A204.1 (cell line): ENCODE measurements around the gene NRF1.

Experiments used
- FAIRE-seq: peaks from 2 replicates; lab custom pipeline; 2012; peaks lifted over from hg19 to GRCh38; lab: Jason Lieb, UNC

The NRF1 gene

DNA sequence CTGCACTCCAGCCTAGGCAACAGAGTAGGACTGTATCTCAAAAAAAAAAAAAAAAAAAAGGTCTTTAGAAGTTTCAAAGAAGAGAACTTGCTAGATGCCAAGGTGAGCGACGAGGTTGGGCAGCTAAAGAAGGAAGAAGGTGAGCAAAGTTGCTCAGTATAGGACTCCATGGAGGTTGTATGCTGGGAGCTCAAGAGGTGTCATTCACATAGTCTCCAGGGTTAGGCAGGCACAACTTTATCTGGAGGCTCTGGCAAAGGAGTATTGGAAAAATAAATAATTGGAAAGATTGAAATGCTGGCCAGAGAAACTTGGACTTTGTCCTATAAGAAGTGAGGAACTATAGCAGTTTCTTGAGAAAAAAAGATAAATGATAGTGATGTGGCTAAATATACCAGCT, 74.5 kb downstream of the NRF1 start:
- FAIRE-seq = no peak

DNA sequence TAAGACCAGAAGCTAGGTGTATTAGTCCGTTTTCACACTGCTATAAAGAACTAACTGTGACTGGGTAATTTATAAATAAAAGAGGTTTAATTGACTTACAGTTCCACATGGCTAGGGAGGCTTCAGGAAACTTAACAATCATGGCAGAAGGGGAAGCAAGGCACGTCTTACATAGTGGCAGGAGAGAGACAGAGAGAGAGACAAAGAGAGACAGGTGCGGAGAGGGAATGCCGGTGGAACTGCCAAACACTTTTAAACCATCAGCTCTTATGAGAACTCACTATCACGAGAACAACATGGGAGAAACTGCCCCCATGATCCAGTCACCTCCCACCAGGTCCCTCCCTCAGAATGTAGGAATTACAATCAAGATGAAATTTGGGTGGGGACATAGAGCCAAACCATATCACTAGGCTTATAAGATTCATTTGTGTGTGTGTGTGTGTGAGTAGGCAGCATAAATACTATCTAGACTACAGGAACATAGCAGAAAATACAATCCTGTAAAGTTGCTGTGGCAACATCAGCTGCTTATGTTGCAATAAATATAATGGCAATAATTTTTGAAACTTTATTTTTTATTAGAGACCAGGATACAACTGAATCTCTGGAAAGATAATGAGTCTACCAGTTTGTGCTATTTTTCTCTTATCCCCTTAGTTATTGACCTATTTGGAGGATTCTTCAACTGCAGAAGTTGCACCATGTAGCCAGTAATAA, 77.1 kb downstream of the NRF1 start:
- FAIRE-seq = no peak

DNA sequence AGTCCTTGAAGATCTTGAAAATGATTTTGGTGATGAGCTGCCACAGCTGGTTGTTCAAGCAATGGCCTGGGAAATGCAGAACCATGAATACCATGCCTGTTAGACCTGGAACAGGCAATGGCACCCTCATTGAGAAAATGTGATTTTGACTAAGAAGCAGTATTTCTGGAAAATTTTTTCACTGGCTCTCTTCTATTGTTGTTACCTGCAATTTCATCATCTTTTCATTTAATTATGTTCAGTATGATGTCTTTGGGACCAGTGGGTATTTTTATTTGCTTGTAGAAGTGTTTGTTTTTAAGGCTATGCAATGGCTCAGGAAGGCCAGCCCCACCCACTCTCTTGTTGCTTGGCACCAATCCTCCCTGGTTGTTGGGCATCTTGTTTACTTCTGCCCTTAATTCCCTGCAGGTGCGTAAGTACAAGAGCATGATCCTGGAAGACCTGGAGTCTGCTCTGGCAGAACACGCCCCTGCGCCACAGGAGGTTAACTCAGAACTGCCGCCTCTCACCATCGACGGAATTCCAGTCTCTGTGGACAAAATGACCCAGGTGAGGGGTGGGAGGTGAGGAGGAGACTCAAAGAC, 78.6 kb downstream of the NRF1 start:
- no peak for FAIRE-seq

DNA sequence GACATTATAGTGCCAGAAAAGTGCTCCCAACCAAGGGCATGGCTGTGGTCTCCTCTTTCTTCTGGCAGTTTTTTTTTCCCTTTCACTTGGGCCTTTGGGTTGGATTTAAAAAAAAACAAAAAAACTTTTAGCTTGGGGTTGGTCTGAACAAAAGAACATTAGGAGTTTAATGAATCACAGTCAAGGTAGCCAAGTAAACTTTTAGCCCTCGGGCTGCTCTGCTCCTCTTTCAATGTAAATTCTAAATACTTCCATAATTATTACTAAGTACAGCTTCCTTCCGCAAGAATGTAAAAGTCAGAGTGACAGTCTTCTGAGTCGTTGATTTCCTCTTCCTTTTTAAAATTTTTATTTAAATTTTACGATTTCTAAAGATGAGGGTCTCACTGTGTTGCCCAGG, 79.2 kb downstream of the NRF1 start:
- FAIRE-seq = no peak

DNA sequence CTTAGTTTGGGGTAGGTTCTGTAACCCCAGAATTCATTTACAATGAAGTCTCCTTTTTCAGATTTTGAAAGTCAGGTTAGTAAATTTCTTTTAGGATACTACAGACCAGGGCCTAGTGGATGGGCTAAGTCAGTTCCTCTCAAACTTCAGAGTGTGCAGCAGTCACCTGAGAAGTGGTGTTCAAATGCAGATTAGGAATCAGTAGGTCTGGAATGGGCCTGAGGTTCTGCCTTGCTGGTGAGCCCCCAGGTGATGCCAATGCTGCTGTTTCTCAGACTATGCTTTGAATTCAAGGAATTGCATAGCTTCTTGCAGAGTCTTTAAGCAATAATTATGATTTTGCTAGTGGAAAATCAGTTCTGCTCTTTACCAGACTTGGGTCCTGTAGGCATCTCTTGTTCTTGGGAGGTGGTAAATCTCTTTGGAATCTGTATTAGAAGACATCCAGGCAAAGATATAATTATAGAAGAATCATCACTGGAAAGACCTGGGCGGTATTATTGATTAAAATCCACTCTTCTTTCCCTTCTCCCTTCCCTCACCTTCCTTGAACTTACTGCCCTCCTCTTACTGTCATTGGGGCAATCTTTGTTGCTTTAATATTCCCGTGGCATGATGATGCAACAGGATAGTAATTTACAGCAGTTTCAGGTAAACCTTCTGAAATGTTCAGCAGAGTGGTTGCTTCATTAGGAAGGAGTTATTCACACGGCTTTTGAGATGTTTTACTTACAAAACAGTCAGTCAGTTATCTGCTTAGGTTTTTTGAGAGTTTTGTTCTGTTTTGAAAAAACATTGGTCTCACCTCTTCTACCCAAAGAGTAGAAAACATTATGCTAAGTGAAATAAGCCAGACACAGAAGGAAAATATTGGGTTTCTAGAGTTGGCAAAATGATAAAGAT, 87.2 kb downstream of the NRF1 start:
- no peak for FAIRE-seq

DNA sequence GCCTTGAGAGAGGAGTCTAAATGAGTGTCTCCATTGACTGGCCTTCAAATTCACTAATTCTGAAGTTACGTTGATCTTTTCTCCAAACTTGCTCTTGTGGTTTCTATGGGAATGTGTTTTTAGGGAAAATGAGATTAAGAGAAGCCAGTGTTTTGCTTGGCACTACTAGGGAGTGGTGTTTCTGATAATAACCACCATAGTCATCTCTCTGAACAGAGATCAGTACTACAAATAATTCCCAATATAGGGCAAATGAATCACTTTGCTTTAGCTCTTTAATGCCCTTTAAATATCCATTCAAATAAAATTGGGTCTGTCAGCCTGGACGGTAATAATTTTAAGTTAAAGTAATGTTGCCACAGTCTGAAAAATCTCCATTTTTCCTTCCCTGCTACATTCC, 90.8 kb downstream of the NRF1 start:
- no peak for FAIRE-seq

DNA sequence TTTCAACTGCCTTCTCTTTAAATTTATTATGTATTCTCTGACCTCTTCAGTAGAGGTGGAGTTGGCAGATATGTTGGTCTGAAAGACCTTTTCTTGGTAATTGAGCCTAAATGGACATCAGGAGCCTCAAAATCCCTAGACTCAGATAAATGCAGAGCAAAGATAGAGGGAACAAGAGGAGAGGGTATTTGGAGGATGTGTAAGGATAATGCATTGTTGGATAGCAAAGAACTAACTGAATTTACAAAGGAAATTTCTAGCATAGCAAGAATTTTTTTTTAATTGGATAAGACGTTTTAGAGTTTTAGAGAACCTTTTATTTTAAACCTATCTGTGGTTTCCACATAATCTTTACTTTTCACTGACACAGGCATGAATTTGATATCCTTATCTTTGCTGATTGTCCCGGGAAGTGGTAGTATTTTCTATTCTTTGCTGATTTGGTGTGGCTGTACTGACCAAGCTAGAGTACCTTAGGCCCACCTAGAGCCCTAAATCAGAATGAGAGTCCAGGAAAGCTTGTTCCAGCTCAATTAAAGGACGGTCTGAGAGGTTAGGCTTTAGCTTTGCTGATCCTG, 91.3 kb downstream of the NRF1 start:
- FAIRE-seq = no peak

DNA sequence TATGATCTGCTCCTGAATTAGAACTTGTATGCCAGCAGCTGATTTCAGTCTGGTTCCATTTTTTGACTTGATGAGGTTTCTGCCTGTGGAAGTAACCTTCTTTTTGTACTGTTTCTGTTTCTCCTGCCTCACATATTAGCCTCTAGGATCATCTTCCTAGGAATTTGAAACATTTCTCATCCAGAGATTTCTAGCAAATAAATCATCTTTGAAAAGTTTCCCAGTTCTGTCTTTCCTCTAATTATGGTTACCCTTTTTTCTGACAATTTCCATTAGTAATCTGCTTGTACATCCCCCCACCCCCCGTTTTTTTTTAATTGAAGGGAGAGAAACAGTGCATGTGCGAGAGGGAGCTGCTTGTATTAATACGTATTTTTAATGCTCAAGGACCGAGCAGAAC, 92.2 kb downstream of the NRF1 start:
- FAIRE-seq = no peak

DNA sequence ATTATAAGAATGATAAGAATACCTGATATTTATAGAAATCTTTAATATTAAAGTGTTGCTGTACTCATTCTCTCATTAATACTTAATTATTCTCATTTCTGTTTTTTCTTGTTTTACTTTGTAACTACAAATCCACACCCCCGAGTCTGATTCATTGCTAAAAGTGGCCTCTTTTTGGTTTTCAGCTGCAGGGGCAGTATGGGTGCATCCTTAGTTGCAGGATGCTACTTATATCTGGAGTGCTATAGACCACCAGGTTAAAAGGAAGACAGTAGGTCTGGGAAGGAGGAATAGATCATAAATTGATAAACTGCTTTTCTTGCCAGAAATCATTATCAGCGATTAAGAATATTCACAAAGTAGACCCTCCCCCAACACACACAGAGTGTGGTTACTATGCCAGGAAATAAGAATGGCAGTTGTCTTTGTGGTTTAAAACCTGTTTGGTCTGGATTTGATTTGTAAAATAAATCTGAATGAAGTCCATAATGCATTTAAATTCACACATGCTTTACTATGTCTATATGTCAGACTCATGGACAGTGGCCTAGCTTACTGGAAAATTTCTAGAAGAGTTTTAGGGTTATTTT, 96.5 kb downstream of the NRF1 start:
- no peak for FAIRE-seq

DNA sequence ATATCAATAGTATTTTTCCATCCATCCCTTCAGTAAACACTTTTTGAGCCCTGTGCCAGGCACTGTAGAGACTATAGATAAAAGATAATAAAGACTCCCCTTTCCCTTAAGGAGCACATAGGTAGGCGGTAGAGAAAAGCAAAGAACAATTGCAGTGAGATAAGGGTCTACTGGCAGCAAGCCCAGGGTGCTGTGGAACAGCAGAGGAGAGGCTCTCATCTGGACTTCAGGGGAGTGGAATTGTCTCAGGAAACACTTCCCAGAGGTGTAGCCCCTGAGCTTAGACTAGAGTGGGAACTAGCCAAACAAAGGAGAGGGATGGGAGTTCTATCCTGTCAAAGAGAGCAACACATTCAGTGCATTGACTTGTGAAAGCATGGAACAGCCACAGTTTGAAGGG, 102.0 kb downstream of the NRF1 start:
- no peak for FAIRE-seq

DNA sequence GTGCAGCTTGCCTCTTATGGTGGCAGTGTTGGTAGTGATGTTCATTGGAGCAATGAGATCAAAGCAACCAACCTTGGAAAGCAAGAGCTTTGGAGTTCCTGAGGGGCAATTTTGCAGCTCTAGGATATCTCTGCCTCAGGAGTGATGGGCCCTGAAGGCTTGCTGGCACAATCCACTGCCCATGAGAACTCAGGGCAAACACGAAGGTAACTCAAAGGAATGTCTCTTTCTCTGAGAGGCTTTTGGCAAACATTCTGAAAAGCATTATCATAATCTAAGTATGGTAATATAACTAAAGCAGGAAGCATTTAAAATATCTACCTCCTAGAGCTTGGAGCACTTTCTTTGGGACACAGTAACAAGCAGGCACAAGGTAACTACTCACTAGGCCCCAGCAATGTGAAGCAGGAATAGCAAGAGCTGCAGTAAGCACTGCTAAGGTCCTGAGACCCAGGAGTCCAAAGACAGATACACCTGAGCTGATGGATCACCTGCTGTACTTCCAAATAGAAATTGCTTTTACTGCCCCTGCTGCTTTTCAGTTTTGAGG, 103.1 kb downstream of the NRF1 start:
- FAIRE-seq = no peak

DNA sequence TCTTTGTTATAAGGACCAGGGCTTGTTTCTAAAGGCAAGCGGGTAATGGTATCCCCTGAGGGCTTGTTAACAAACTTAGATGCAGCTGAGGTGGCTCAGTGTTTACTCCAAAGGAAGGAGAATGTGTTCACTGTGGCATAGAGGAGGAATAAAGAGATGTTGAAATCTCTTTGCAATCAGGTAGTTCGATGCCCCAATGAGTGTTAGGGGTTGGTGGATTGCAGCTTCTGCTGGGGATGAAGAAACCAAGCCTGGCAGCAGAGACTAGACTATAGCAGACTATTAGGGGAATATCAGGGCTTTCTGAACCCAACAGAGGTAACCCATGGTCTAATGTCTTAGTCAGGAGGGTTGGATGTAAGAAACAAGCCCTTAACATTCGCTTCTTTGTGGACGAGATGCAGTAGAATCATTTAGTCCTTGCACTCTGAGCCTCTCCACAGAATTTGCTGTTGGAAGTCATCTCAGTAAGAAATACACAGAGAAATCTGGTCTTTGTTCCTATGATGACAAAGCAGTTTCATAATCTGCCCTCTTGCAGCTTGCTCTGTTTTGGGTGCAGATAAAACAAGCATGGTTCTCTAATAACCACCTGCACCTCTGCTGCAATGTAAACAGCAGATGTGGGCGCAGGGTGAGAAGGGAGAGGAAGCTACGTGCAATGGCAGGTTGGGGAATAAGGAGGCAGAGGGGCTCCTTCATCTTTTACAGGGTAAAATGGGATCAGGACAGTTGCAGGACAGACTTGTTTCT, 108.6 kb downstream of the NRF1 start:
- no peak for FAIRE-seq

DNA sequence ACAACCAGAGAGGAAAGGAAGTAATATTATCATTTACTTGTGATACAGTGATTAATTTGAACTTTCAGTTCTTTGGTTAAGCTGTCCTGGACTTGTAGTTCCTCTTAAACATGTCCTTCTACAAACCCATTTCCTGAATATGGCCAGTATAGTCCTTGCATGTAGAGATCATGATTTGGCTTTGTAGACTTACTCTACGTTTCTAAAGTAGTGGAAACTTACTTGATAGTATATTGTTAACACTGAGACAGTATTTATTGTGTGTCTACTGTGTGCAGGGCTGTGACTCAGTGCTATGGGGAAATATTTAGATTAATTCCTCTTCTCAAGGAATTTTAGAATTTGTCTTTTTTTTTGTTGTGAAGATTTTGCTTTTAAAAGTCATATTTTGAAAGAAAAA, 109.5 kb downstream of the NRF1 start:
- no peak for FAIRE-seq

DNA sequence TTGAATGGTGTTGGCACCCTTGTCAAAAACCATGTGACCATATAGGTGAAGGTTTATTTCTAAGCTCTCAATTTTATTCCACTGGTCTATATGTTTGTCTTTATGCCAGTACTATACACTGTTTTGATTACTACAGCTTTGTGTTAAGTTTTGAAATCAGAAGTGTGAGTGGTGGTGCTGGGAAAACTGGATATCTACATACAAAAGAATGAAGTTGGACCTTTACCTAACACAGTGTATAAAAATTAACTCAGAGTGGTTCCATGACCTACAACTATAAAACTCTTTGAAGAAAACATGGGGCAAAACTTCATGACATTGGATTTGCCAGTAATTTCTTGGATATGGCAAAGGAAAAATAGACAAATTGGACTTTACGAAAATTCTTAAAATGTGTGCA, 112.2 kb downstream of the NRF1 start:
- FAIRE-seq = no peak

DNA sequence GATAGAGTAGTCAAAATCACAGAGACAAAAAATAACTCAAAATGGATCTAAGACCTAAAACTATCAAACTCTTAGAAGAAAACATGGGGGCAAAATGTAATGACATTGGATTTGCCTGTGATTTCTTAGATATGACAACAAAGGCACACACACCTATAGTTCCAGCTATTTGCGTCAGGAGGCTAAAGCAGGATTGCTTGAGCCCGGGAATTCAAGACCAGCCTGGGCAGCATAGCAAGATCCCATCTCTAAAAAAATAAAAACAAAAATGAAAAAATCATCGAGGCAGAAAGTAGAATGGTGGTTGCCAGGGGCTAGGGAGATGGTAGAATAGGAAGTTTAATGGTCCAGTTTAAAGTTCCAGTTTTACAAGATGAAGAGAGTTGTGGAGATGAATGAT, 113.3 kb downstream of the NRF1 start:
- FAIRE-seq = no peak

DNA sequence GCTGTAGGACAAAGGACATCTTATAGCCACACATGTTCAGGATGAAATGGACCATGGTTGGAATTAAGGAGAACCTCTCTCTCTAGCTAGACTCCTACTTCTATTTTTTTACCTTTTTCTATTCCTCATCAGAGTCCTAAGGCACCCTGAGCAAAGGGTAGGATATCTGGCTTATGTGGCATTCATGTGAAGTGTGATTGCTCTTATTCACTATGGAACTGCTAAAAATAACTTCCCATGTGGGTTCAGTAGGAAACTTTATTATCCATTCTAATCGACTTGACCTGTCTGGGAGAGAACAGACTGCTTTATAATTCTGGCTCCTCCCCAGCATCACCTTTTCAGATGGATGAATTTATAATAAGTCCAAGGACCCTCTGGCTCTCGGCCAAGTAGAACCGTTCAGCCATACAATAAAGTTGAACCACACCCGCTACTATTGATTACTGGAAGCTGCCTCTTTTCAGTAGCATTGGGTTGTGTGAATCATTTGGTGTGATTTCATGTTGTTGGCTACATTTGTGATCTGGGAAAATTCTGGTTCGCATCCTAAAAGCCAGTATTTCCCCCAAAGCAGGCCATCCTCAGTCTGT, 117.5 kb downstream of the NRF1 start:
- no peak for FAIRE-seq

DNA sequence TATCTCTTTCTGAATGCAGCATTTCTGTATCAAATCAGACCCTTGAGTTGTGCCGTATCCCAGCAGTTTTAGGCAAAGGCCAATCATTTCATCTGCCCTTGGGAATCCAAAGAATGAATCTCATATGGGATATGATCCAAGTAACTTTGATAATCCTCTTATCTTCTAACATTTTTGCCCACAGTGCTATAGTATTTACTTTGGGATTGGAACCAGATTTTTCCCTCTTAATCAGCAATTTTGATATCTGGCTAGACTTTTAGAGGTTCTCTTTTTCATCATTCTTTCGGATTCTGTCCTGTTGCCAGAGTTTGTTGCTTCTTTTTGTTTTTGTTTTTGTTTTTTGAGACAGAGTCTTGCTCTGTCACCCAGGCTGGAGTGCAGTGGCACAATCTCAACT, 118.0 kb downstream of the NRF1 start:
- FAIRE-seq = no peak

DNA sequence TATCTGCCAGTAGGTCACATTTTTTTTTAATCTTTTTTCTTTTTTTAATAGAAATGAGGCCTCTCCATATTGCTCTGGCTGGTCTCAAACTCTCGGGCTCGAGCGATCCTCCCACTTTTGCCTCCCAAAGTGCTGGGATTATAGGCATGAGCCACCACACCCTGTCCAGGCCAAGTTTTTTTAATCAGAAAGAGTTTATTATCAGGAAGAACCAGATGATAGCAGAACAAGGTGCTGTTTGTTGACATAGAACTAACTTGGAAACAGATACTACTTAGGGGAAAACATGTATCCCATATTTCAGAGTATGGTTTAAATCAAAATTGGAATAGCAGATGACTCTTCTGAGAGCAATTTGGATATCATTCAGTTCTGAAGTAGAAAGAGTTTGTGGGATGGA, 118.6 kb downstream of the NRF1 start:
- no peak for FAIRE-seq

DNA sequence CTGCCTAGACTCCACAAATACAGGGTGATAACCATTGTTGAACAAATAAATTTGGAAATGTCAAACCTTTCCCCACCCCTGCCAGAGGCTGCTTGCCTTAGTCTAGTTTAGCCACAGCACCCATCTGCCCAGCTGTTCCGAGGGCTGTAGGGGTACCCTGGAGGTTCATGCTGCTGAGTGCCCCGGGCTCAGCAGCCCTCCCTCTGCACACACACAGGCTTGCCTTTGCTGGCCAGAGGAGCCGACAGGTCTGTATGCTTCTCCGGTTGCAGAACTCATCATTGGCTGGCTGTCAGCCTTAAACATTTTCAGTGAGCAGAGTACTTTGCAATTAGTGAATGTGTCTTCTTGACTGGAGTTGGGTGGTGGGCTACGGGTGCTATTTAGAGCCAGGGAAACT, 122.9 kb downstream of the NRF1 start:
- FAIRE-seq = no peak

DNA sequence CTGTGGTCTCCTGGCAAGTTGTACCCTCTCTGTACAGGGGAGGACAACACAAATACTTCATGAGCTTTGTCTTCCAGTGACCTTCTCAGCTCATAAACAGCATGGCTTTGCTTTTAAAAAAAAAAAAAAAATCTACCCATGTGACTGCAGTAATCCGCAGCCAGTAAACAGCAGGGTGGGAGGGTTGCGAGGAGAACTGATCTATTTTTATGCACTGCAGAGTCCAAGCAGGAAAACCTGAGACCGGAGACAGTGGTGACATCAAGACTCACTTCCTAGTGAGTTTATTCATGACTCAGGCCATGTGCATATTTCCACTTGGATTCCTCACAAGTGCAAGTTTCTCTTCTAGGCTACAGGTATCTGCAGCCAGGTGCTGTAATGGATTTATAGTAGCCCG, 127.9 kb downstream of the NRF1 start:
- no peak for FAIRE-seq
